ENCODE measurements around the gene NME1.

DNA sequence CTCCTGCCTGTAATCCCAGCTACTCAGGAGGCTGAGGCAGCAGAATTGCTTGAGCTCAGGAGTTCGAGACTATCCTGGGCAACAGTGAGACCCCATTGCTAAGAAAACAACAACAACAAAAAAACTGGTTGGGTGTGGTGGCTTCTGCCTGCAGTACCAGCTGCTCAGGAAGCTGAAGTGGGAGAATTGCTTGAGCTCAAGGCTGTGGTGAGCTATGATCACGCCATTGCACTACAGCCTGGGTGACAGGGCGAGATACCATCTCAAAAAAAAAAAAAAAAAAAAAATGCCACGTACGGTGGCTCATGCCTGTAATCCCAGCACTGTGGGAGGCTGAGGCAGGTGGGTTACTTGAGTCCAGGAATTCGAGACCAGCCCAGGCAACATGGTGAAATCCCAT, 46.9 kb downstream of the NME1 start:
- TF ChIP-seq POLR2AphosphoS5 (IDR thresholded peaks at IDR 0.05; ENCODE audit: low read depth, low read length) (no peak), SIN3A (IDR thresholded peaks at IDR 0.05; ENCODE audit: borderline replicate concordance, insufficient read depth, low read depth, low read length) (no peak), TCF7L2 (IDR thresholded peaks at IDR 0.05; ENCODE audit: low read depth, low read length) (no peak), CTCF (IDR thresholded peaks at IDR 0.05) (no peak)

Measured in Panc1 (cell line).